ENCODE data around the gene NIM1K.

NIM1K gene

GRCh38 chr5:43312076-43312661 lies 120.1 kb downstream of the NIM1K start:
- DNase-seq (ENCODE audit: low read depth): no peak
- peak overlapping the region; percentile 96 for H3K4me3 ChIP-seq (ENCODE audit: low read length)
- no peak for TF ChIP-seq CTCF (conservative IDR thresholded peaks at IDR 0.05; ENCODE audit: low read length)

GRCh38 chr5:43312699-43313034 lies 120.6 kb downstream of the NIM1K start:
- H3K4me3 ChIP-seq (ENCODE audit: low read length): peak overlapping the region; percentile 96
- DNase-seq (ENCODE audit: low read depth): no peak
- no peak for TF ChIP-seq CTCF (conservative IDR thresholded peaks at IDR 0.05; ENCODE audit: low read length)

- no peak; the same call in 1 of the 2 replicates for TF ChIP-seq CTCF (conservative IDR thresholded peaks at IDR 0.05; ENCODE audit: low read length)
- peak; percentile 99 for DNase-seq (ENCODE audit: low read depth)
- peak within 1 kb of the TSS; percentile 96 for H3K4me3 ChIP-seq (ENCODE audit: low read length)
Measured at GRCh38 chr5:43313035-43313853, 121.2 kb downstream of the NIM1K start, which contains the start of gene HMGCS1. TSS of gene HMGCS1 (minus strand) at chr5:43313412. CDS start at chr5:43298965, 14,447 bp downstream.

DNA sequence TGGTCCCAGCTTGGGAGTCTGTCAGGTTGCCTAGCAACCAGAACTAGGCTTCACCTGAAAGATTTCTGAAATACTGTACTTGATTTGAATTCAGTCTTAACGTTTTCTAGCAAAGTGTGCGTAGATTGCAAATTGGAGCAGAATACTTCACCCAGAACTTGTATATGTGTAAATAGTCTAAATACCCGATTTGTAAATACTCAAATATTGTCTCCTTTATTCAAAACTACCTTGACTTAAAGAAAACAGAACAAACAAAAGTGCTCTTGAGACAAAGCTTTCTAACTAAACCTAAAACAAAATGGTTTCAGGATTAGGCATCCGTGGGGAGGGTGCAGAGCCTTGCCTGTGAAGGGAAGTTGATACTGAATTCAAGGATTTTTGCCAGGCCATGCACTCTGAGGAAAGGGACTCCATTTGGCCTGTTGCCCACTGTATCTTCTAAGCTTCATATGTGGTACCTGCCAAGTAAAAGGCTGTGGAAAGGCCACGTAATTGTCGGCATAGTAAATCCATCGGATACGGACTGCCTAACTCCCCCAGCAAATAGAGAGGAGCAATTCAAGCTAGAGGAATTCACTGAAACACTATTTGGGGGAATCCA lies 121.9 kb downstream of the NIM1K start:
- no peak for TF ChIP-seq CTCF (conservative IDR thresholded peaks at IDR 0.05; ENCODE audit: low read length)
- DNase-seq (ENCODE audit: low read depth): no peak
- H3K4me3 ChIP-seq (ENCODE audit: low read length): peak overlapping the region; percentile 65

DNA sequence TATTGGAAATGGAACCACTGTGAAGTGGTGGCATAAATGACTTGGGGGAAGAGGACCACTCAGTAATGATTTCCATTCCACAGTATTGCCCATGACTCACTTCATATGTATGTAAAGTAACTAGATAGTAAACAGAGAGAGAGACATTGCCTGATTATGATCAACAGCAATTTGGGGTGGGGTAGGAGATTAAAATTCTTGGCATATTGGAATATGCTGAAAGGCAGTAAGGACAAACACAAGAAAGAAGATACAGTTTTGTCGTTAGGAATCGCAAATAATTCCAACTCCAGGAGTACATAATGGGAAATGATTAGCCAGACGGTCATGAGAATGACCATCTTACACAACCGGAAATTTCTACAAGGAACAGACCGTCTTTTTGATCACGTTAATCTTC lies 122.7 kb downstream of the NIM1K start:
- no peak overlapping the region for H3K4me3 ChIP-seq (ENCODE audit: low read length)
- no peak for DNase-seq (ENCODE audit: low read depth)
- no peak for TF ChIP-seq CTCF (conservative IDR thresholded peaks at IDR 0.05; ENCODE audit: low read length)

DNA sequence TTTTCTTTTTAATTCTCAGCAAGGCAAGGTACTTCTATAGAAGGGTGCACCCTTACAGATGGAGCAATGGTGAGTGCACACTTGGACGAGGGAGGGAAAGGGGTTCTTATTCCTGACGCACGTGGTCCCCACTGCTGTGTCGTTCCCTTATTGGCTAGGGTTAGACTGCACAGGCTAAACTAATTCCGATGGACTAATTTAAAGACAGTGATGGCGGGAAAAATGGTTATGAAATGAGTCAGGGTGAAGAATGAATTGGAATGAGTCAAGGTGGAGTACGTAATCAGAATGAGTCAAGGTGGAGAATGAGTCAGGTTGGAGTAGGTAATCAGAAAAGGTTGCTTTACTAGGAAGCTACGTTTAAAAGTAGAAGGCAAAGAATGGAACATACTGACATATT lies 123.2 kb downstream of the NIM1K start:
- TF ChIP-seq CTCF (conservative IDR thresholded peaks at IDR 0.05; ENCODE audit: low read length): no peak
- H3K4me3 ChIP-seq (ENCODE audit: low read length): no peak overlapping the region
- no peak for DNase-seq (ENCODE audit: low read depth)
